SK-N-SH (cell line): Measurements from ENCODE around the gene BAG2. TPM values are rescaled to one million over a fixed set of nuclear protein-coding genes. Genes with fewer than 3 reads are reported as not detected.
A peak's percentile ranks its signal among the peaks of the same experiment; 100 is the strongest.

Source experiments
- CTCF ChIA-PET: fragments of 300-600, 350-600 bp; formaldehyde crosslinking; extraction: SDS; loops from one replicate; lab custom pipeline; 2021; lab: Yijun Ruan, JAX
- POLR2A ChIA-PET: fragments of 350-600 bp; sonication (Branson Sonifier 250); formaldehyde crosslinking; extraction: SDS; loops from one replicate; lab custom pipeline; 2020; ENCODE audit warnings: antibody characterized with exemption, inconsistent platforms; lab: Yijun Ruan, JAX
- DNase-seq: peaks from one replicate; pipeline ENCODE4 v3.0.0; 2012
- H2AFZ ChIP-seq: fragments of 200-600 bp; sonication (generic); 2 replicates; pipeline ENCODE4 v1.8.1; 2016; ENCODE audit warnings: antibody characterized with exemption, mild to moderate bottlenecking, low read depth
- H3F3A ChIP-seq: fragments of 200-600 bp; sonication (generic); replicated peaks from 2 replicates; pipeline ENCODE3; 2016; ENCODE audit warnings: antibody characterized with exemption, mild to moderate bottlenecking; ENCODE audit not compliant: insufficient read depth
- H3K27ac ChIP-seq, 2 experiments: fragments of 200-500 bp in 1 of 2; fragments of 200-600 bp in 1 of 2; sonication (Bioruptor generic) in 1 of 2; sonication (generic), shearing (Covaris generic) in 1 of 2; 2 replicates each; pipeline versions ENCODE4 v1.5.1 to v1.6.1; 2014 to 2016; ENCODE audit warnings: low read depth in 2 of 2, inconsistent platforms in 1 of 2, low read length in 1 of 2, mild to moderate bottlenecking in 1 of 2, mixed read lengths in 1 of 2
- H3K27me3 ChIP-seq: fragments of 200-600 bp; sonication (generic), shearing (Covaris generic); 2 replicates; pipeline ENCODE4 v1.6.1; 2016; ENCODE audit warnings: mixed run types; ENCODE audit not compliant: insufficient read depth
- H3K36me3 ChIP-seq, 2 experiments: fragments of 200-500 bp in 1 of 2; fragments of 200-600 bp in 1 of 2; sonication (Bioruptor generic) in 1 of 2; sonication (generic) in 1 of 2; replicated peaks in 1 of 2; 2 replicates each; pipeline versions ENCODE3 to v1.5.1; 2014 to 2016; ENCODE audit warnings: low read length in 1 of 2, mild to moderate bottlenecking in 1 of 2; ENCODE audit not compliant: insufficient read depth in 2 of 2, control insufficient read depth in 1 of 2
- H3K4me1 ChIP-seq, 2 experiments: fragments of 200-500 bp in 1 of 2; fragments of 200-600 bp in 1 of 2; sonication (Bioruptor generic) in 1 of 2; sonication (generic), shearing (Covaris generic) in 1 of 2; 2 replicates each; pipeline versions ENCODE4 v1.5.1 to v1.6.1; 2014 to 2016; ENCODE audit warnings: low read depth in 1 of 2, low read length in 1 of 2, mixed run types in 1 of 2; ENCODE audit not compliant: insufficient read depth in 2 of 2, control insufficient read depth in 1 of 2
- H3K4me2 ChIP-seq: fragments of 200-600 bp; sonication (generic), shearing (Covaris generic); 2 replicates; pipeline ENCODE4 v1.6.1; 2017; ENCODE audit warnings: mixed run types
- H3K4me3 ChIP-seq, 2 experiments: fragments of 200-500 bp in 1 of 2; fragments of 200-600 bp in 1 of 2; sonication (Bioruptor generic) in 1 of 2; sonication (generic), shearing (Covaris generic) in 1 of 2; 2 replicates each; pipeline versions ENCODE4 v1.5.1 to v1.8.1; 2014 to 2016; ENCODE audit warnings: low read depth in 2 of 2, inconsistent platforms in 1 of 2, low read length in 1 of 2, mild to moderate bottlenecking in 1 of 2, mixed read lengths in 1 of 2, moderate library complexity in 1 of 2
- H3K79me2 ChIP-seq: fragments of 200-600 bp; sonication (generic); 2 replicates; pipeline ENCODE4 v1.8.1; 2017; ENCODE audit warnings: mild to moderate bottlenecking; ENCODE audit not compliant: insufficient read depth
- H3K9ac ChIP-seq: fragments of 200-600 bp; sonication (generic); 2 replicates; pipeline ENCODE4 v1.6.1; 2017; ENCODE audit warnings: mixed run types
- H3K9me2 ChIP-seq: fragments of 200-600 bp; sonication (generic); 2 replicates; pipeline ENCODE4 v1.6.1; 2017; ENCODE audit warnings: mixed run types
- H3K9me3 ChIP-seq: fragments of 200-600 bp; sonication (generic); 2 replicates; pipeline ENCODE4 v1.6.1; 2017; ENCODE audit warnings: mixed run types, mild to moderate bottlenecking, moderate library complexity
- H4K20me1 ChIP-seq: fragments of 200-600 bp; sonication (generic); 2 replicates; pipeline ENCODE4 v1.6.1; 2017; ENCODE audit warnings: mild to moderate bottlenecking, mixed run types; ENCODE audit not compliant: insufficient read depth
- EP300 ChIP-seq, 2 experiments: IDR thresholded peaks; 2 replicates each; pipeline versions ENCODE4 v1.4.0 to v1.6.1; 2012; ENCODE audit warnings: borderline replicate concordance in 1 of 2, low read depth in 1 of 2, low read length in 1 of 2
- EZH2phosphoT487 ChIP-seq: fragments of 200-600 bp; sonication (generic); IDR thresholded peaks from 2 replicates; pipeline ENCODE4 v1.6.1; 2017; ENCODE audit warnings: low read depth, mixed run types, mild to moderate bottlenecking, antibody characterized with exemption, moderate library complexity, borderline replicate concordance
- FOSL2 ChIP-seq: IDR thresholded peaks from 2 replicates; pipeline ENCODE4 v1.4.0; 2012; ENCODE audit warnings: low read depth, mild to moderate bottlenecking, moderate library complexity, borderline replicate concordance
- FOXJ3 ChIP-seq: sonication (generic); formaldehyde crosslinking; IDR thresholded peaks from 2 replicates; pipeline ENCODE4 v1.5.1; 2020; ENCODE audit warnings: mild to moderate bottlenecking, missing genetic modification reagents
- FOXM1 ChIP-seq: IDR thresholded peaks from 2 replicates; pipeline ENCODE4 v1.4.0; 2012; ENCODE audit warnings: low read depth, mild to moderate bottlenecking
- JUND ChIP-seq: IDR thresholded peaks from 2 replicates; pipeline ENCODE4 v1.4.0; 2012
- PBX3 ChIP-seq: IDR thresholded peaks from 2 replicates; pipeline ENCODE4; 2012
- POLR2AphosphoS5 ChIP-seq: IDR thresholded peaks from 2 replicates; pipeline ENCODE4 v1.6.1; 2012; ENCODE audit warnings: low read depth, low read length
- RAD21 ChIP-seq: IDR thresholded peaks from 2 replicates; pipeline ENCODE4 v1.6.1; 2012; ENCODE audit warnings: mild to moderate bottlenecking, low read length
- REST ChIP-seq: IDR thresholded peaks from 2 replicates; pipeline ENCODE4 v1.6.1; 2012; ENCODE audit warnings: mild to moderate bottlenecking, low read depth, low read length, moderate library complexity
- TCF12 ChIP-seq: IDR thresholded peaks from 2 replicates; pipeline ENCODE4 v1.4.0; 2012
- YY1 ChIP-seq: IDR thresholded peaks from 2 replicates; pipeline ENCODE4 v1.4.0; 2012; ENCODE audit warnings: low read depth, mild to moderate bottlenecking
- WGBS: methylation state at CpG from one replicate; pipeline ENCODE4 v1.1.6; 2017; ENCODE audit warnings: low lambda C conversion rate; 5-methylcytosine and 5-hydroxymethylcytosine counted together
- polyA plus RNA-seq, 3 experiments: library from polyadenylated mRNA; depleted of rRNA; stranded (reverse); fragments of >200 nt; gene quantifications; 2 replicates each; pipeline ENCODE4 v1.2.3, GENCODE V29; 2012
- TF ChIP-seq, protein P1 (sequence below): fragments of 150-350 bp; IDR thresholded peaks from 2 replicates; pipeline ENCODE4 v1.6.1; 2016; ENCODE audit warnings: mild to moderate bottlenecking, low read depth, low read length

The BAG2 gene
- polyA plus RNA-seq, 1 of the 3 experiments (the other 2 are of a cell fraction) = 5.3 TPM

- no peaks in the 10 kb centered on the region for H3K9me3 ChIP-seq
- no peaks in the 10 kb centered on the region for H3K9me2 ChIP-seq
- no peak overlapping the region for H3K4me3 ChIP-seq
- CTCF ChIA-PET = interaction anchor here (0.9 to 1.7 kb wide), 3 partner anchors 10 to 226 kb away, joined by 3 to 4 read pairs (median 4); no protein-coding TSS in a partner anchor
- DNase-seq = no peak
- TF ChIP-seq RAD21 (0 out of 2 replicates have a peak, but pooled peaks have one; percentile 14), EZH2phosphoT487 (no peak)
- no peaks in the 10 kb centered on the region for H4K20me1 ChIP-seq
- no peak overlapping the region for H3K4me2 ChIP-seq
- H3K4me1 ChIP-seq = peaks cover 0 to 3% of the 10 kb centered on the region in 2 experiments; a peak in 1 of 4 replicates
- peaks cover 26 to 36% of the 10 kb centered on the region in 2 experiments for H3K36me3 ChIP-seq
- no peak overlapping the region for H3K9ac ChIP-seq
- no peak overlapping the region for H3K27ac ChIP-seq
- no peak overlapping the region for H2AFZ ChIP-seq
- peaks cover 5% of the 10 kb centered on the region for H3F3A ChIP-seq
- H3K27me3 ChIP-seq = no peaks in the 10 kb centered on the region
- no peaks in the 10 kb centered on the region; the same call in 1 of the 2 replicates for H3K79me2 ChIP-seq
- POLR2A ChIA-PET = no interaction called here
These were observed 41.4 kb upstream of the BAG2 start for GRCh38 chr6:57130661-57131177.

GRCh38 chr6:57134954-57135353, 37.2 kb upstream of the BAG2 start:
- Histone ChIP-seq H3K4me2 (no peak overlapping the region), H3K9me2 (no peaks in the 10 kb centered on the region), H3K27me3 (no peaks in the 10 kb centered on the region), H3K4me3 (no peak overlapping the region), H3K9ac (no peak overlapping the region), H3F3A (no peaks in the 10 kb centered on the region), H3K27ac (no peak overlapping the region), H3K4me1 (peaks cover 0 to 3% of the 10 kb centered on the region in 2 experiments; a peak in 1 of 4 replicates), H3K36me3 (peaks cover 28 to 32% of the 10 kb centered on the region in 2 experiments), H3K9me3 (no peaks in the 10 kb centered on the region), H3K79me2 (no peaks in the 10 kb centered on the region; the same call in 1 of the 2 replicates)
- DNase-seq = no peak
- CTCF ChIA-PET = interaction anchor here (1.7 kb wide), 1 partner anchor 232 kb away, joined by 5 read pairs; no protein-coding TSS in a partner anchor
- POLR2A ChIA-PET = no interaction called here
- 74% methylated on average over 1 of the region's 1 CpG for WGBS
- TF ChIP-seq FOXJ3 = no peak
- peak; percentile 42; the same call in 1 of the 2 replicates for TF ChIP-seq FOSL2
- no peak for TF ChIP-seq YY1
- TF ChIP-seq JUND = peak; percentile 55
- peak in 1 of 2 experiments; percentile 64; a peak in 2 of 4 replicates for TF ChIP-seq EP300 (IDR thresholded peaks at IDR 0.05; ENCODE audit: borderline replicate concordance in 1 of 2, low read depth in 1 of 2, low read length in 1 of 2)
- TF ChIP-seq PBX3 = peak; percentile 73
- 0 out of 2 replicates have a peak, but pooled peaks have one; percentile 34 for TF ChIP-seq FOXM1
- TF ChIP-seq POLR2AphosphoS5 = peak; percentile 52; the same call in 1 of the 2 replicates
- TF ChIP-seq REST = no peak
- TF ChIP-seq, protein P1, sequence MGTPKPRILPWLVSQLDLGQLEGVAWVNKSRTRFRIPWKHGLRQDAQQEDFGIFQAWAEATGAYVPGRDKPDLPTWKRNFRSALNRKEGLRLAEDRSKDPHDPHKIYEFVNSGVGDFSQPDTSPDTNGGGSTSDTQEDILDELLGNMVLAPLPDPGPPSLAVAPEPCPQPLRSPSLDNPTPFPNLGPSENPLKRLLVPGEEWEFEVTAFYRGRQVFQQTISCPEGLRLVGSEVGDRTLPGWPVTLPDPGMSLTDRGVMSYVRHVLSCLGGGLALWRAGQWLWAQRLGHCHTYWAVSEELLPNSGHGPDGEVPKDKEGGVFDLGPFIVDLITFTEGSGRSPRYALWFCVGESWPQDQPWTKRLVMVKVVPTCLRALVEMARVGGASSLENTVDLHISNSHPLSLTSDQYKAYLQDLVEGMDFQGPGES = no peak
- TF ChIP-seq TCF12 = peak; percentile 90
- TF ChIP-seq, all 33 proteins: peak for 7
- Histone ChIP-seq H2AFZ (no peak overlapping the region), H4K20me1 (no peaks in the 10 kb centered on the region)
